ENCODE data around the gene HESX1.
A peak's percentile ranks its signal among the peaks of the same experiment; 100 is the strongest.

The HESX1 gene

DNA sequence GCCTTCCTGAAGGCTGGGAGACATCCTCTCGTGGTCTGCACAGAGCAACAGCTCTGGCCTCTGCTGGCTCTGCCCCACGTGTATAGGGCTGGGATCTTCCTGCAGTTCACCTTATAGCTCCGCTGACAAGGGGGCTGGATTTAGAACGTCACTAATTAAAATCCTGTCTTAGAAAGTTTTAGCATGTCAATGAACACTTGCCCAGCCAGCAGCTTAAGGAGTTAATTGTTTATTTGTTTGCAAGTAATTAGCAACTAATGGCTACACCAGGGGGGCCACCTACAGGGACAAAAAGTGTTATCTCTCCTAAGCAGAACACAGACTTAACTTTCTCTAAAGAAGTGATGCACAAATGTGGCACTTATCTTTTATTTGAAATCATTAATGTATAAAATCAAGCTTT is at the start of gene HESX1:
Gene HESX1, minus strand, starts transcription at position 84 of the 403 bp plus-strand sequence. Its CDS starts 60 bp downstream, at position 24.
- peak; percentile 30 to 40 for DNase-seq (ENCODE audit: low spot score in 2 of 2)
- Histone ChIP-seq H3K4me1 (peaks cover 7% of the 10 kb centered on the region), H3K9me3 (no peaks in the 10 kb centered on the region), H3K4me3 (no peak within 1 kb of the TSS), H3K27me3 (ENCODE audit: low read depth) (peaks cover 15% of the 10 kb centered on the region), H3K36me3 (replicated peaks) (no peaks in the 10 kb centered on the region)
- in situ Hi-C loops (cut with MboI; ENCODE audit: low sequenced_read_pairs), result no loop called here

DNA sequence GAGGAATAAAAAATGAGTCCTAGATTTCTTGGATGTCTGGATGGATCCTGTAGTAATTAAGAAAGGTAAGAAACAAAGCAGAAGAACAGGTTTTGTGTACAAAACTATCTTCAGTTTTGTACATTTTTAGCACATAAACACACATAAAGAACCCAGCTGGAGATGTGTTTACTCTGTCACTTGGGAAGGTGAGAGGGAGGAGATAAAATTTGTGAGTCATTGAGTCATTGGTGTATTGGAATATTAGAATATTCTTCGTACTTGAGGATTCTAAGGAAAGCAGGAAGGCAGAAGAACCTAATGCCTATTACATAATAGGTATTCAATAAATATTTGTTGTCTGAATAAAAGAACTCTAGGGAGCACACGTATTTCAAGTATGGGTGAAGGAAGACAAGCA is 45.2 kb upstream of the HESX1 start:
- H3K9me3 ChIP-seq, result no peaks in the 10 kb centered on the region
- no peaks in the 10 kb centered on the region for H3K4me1 ChIP-seq
- peaks cover 45% of the 10 kb centered on the region for H3K36me3 ChIP-seq (replicated peaks)
- H3K27me3 ChIP-seq (ENCODE audit: low read depth), result no peaks in the 10 kb centered on the region
- H3K4me3 ChIP-seq, result no peak overlapping the region
- in situ Hi-C loops (cut with MboI; ENCODE audit: low sequenced_read_pairs), result no loop called here
- no peak for DNase-seq (ENCODE audit: low spot score in 2 of 2)

DNA sequence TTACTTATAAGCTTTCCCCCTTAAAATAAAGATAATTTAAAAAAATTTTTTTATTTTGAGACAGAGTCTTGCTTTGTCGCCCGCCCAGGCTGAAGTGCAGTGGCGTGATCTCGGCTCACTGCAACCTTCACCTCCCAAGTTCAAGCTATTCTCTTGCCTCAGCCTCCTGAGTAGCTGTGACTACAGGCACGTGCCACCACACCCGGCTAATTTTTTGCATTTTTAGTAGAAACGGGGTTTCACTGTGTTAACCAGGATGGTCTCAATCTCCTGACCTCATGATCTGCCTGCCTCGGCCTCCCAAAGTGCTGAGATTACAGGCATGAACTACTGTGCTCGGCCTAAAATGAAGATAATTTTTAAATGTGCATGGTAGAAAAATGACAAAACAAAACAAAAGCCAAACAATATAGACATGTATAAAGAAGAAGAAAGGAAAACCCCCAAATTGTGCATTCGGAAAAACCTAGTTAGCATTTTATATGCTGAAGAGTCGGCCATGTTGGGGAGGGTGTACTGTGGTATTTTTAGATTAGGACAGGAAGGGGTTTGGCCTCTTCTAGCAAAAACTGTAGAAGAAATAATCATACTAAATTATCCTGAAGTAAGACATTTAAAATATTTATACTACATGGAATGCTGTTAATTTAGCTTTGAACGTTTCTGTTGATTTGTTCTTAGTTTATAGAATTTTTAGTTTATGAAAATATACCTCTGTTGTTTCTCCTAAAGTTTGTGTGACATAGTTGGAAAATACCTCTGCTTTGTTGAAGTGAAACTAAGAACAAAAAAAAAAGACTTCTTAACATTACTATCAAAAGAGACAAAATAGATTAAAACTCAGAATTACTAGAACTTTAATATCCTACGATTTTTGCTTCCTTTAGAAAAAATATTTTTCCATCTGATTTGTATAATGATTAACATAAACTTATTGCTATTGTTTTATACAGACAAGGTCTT is 35.1 kb upstream of the HESX1 start:
- no peaks in the 10 kb centered on the region for H3K9me3 ChIP-seq
- no peak for DNase-seq (ENCODE audit: low spot score in 2 of 2)
- no peaks in the 10 kb centered on the region for H3K27me3 ChIP-seq (ENCODE audit: low read depth)
- H3K4me1 ChIP-seq, result no peaks in the 10 kb centered on the region; the same call in 1 of the 2 replicates
- in situ Hi-C loops (cut with MboI; ENCODE audit: low sequenced_read_pairs), result no loop called here
- peaks cover 21% of the 10 kb centered on the region for H3K36me3 ChIP-seq (replicated peaks)
- no peak overlapping the region for H3K4me3 ChIP-seq

DNA sequence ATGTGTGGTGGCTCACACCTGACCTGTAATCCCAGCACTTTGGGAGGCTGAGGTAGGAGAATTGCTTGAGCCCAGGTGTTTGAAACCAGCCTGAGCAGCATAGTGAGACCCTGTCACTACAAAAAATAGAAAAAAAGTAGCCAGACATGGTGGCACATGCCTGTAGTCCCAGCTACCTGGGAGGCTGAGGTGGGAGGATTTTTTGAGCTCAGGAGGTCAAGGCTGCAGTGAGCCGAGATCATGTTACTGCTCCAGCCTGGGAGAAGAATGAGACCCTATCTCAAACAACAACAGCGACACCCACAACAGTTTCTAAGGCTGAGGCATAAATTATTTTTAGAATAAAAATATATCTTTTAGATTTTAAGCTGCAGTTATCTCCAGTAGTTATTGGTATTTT is 34.0 kb upstream of the HESX1 start:
- no peak for DNase-seq (ENCODE audit: low spot score in 2 of 2)
- Histone ChIP-seq H3K9me3 (no peaks in the 10 kb centered on the region), H3K27me3 (ENCODE audit: low read depth) (no peaks in the 10 kb centered on the region), H3K4me1 (no peaks in the 10 kb centered on the region; the same call in 1 of the 2 replicates), H3K4me3 (no peak overlapping the region), H3K36me3 (replicated peaks) (peaks cover 17% of the 10 kb centered on the region)
- in situ Hi-C loops (cut with MboI; ENCODE audit: low sequenced_read_pairs), result no loop called here

DNA sequence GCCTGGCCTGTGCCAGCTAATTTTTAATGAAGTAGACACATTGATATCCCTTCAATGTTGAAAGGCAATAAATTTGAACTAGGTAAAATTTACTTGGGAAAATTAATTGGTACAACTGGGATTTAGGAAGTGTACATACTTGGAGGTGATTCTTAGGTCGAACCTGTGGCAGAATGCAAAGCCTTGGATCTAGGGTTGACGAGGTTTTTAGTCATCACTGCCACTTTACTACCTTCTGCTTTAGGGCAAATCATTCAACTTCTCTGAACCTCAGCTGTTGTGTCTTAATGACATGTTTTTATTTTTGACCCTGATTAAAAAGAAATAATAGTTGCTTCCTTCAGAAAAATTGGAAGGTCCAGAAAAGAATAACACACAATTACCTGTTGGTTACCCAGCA is 30.2 kb upstream of the HESX1 start:
- Histone ChIP-seq H3K4me3 (no peak overlapping the region), H3K4me1 (peaks cover 8% of the 10 kb centered on the region), H3K36me3 (replicated peaks) (no peaks in the 10 kb centered on the region), H3K27me3 (ENCODE audit: low read depth) (no peaks in the 10 kb centered on the region), H3K9me3 (no peaks in the 10 kb centered on the region)
- in situ Hi-C loops (cut with MboI; ENCODE audit: low sequenced_read_pairs), result no loop called here
- no peak for DNase-seq (ENCODE audit: low spot score in 2 of 2)

DNA sequence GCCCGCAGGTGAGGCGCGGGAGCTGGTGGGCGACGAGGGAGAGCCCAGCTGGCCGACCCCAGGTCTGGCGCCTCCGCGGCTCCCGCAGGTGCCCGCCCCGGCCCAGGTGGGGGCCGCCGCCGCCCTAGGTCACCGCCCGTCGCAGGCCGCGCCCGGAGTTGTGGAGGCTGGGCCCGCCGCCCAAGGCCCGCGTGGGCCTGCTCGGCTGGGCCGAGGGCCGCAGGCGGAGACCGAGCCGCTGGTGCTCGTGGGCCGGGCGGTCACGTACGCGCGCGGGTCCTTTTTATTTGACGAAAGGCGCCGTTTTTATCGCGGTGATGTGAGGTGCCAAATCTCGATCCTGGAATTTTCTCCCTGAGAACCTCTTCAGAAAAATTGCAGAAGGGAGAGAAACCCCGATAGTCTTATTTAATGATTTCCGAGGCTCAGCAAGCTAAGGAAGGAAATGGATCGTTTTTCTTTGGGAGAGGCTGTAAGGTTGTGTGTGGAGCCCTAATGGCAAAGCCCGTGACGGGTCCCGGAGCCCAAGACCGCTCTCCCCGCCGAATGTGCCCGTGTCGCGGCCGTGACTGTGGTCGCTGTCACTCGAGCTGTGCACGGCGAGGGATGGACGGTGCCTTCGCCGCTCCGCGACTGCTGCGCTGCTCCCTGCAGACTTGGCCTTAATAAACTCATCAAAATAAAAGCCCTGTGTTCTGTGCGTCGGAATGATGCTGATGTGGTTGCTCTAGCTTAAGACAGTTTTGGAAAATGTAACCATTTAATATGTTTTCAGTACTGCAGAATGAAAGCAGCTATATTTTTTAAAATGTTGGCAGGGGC is 28.4 kb upstream of the HESX1 start:
- H3K27me3 ChIP-seq (ENCODE audit: low read depth), result no peaks in the 10 kb centered on the region
- peak overlapping the region; percentile 70 for H3K4me3 ChIP-seq
- in situ Hi-C loops (cut with MboI; ENCODE audit: low sequenced_read_pairs), result no loop called here
- DNase-seq (ENCODE audit: low spot score in 2 of 2), result peak; percentile 61 to 63
- H3K4me1 ChIP-seq, result peaks cover 8% of the 10 kb centered on the region
- no peaks in the 10 kb centered on the region for H3K36me3 ChIP-seq (replicated peaks)
- no peaks in the 10 kb centered on the region for H3K9me3 ChIP-seq

DNA sequence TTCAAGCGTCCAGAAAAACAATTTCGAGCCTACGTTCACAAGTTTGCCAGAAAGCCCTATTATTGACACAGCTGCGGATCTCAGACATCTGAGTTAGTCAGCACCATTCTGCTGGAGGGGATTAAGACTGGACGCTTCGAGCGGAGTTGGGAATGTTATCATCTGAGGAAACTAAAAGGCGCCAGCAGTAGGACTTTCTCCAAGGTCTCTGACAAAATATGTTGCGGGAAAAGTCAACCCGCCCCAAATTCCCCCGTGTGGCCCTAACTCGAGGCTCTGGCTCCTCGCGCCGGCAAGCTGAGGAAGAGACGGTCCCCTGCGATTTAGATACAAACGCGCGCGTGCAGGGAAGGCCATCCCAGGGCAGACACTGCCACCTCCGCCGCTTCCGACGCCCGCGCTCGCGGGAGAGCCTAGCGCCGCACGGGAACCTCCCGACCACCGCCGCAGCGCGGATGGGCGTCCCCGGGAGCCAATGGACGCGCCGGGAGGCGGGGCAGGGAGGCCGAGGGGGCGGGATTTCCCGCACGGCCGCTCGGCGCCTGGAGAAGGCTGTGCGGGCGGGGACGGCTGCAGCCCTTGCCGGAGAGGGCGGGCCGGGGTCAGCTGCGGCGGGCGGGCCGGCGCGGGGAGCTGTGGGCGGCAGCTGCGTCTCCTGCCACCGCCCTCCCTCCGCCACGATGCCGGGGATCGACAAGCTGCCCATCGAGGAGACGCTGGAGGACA is 27.6 kb upstream of the HESX1 start, which contains the start of gene APPL1:
Gene APPL1, plus strand, starts transcription at position 526 of the 726 bp plus-strand sequence. Its CDS starts 155 bp downstream, at position 681.
- H3K9me3 ChIP-seq, result no peaks in the 10 kb centered on the region
- no peaks in the 10 kb centered on the region for H3K36me3 ChIP-seq (replicated peaks)
- no peaks in the 10 kb centered on the region for H3K27me3 ChIP-seq (ENCODE audit: low read depth)
- DNase-seq (ENCODE audit: low spot score in 2 of 2), result peak; percentile 88 to 95
- peak within 1 kb of the TSS; percentile 70 for H3K4me3 ChIP-seq
- in situ Hi-C loops (cut with MboI; ENCODE audit: low sequenced_read_pairs), result no loop called here
- H3K4me1 ChIP-seq, result peaks cover 8% of the 10 kb centered on the region

DNA sequence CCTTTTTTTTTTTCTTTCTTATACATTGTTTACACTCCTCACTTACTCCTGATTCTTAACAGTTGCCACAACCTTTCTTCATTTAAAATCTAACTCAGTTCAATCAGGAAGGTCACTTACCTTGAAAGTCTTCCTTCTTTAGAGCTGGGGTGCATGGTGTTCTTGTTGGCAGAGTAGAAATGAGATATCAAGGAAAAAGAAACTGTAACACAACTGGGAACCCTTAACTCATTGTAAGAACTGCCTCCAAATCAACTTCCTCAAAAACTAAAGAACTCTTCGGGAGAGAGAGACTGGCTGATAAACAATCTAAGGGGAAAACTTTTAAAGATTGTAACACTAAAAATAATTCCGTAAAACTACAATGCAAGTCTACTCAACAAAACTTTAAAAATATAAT is 26.4 kb upstream of the HESX1 start:
- H3K4me3 ChIP-seq, result no peak overlapping the region
- no peak for DNase-seq (ENCODE audit: low spot score in 2 of 2)
- H3K36me3 ChIP-seq (replicated peaks), result no peaks in the 10 kb centered on the region
- peaks cover 8% of the 10 kb centered on the region for H3K4me1 ChIP-seq
- H3K27me3 ChIP-seq (ENCODE audit: low read depth), result no peaks in the 10 kb centered on the region
- no peaks in the 10 kb centered on the region for H3K9me3 ChIP-seq
- in situ Hi-C loops (cut with MboI; ENCODE audit: low sequenced_read_pairs), result no loop called here

DNA sequence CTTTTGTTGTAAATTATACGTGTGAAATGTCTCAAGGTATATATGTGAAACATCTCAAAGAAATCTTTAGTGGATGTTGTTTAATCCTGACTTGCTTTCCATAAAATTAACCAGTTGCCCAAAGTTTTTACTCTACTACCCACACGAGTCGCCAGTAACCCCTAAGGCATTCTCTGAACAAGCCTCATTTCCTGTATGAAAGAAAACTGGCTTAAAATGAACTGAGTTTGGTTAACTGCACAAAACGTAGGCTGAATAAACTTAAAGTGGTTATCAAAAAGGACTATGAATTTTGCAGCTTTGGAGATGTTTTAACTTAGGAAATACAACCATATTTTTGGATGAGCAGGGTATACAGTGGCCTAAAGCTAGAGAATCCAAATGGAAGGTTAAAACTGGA is 25.1 kb upstream of the HESX1 start:
- Histone ChIP-seq H3K9me3 (no peaks in the 10 kb centered on the region), H3K4me1 (peaks cover 8% of the 10 kb centered on the region), H3K36me3 (replicated peaks) (no peaks in the 10 kb centered on the region), H3K27me3 (ENCODE audit: low read depth) (no peaks in the 10 kb centered on the region), H3K4me3 (no peak overlapping the region)
- in situ Hi-C loops (cut with MboI; ENCODE audit: low sequenced_read_pairs), result no loop called here
- DNase-seq (ENCODE audit: low spot score in 2 of 2), result no peak

DNA sequence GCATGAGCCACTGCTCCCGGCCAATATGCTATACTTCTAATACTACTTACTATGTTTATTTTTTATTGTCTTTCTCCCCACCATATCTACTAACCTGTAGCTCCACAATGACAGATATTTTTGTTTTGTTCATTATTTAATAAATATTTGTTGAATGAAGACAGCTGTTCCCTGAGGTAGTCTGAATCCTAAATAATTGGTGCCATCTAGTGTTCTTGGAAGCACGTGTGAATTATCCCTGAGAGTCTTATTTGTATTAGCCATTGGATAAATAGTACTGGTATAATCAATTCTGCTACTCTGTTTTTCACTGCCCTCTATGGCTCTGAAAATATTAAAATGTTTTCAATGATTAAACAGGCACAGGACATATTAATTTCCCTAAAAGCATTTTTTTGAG is 22.1 kb upstream of the HESX1 start:
- Histone ChIP-seq H3K9me3 (no peaks in the 10 kb centered on the region), H3K36me3 (replicated peaks) (no peaks in the 10 kb centered on the region), H3K4me3 (no peak overlapping the region), H3K4me1 (peaks cover 5% of the 10 kb centered on the region), H3K27me3 (ENCODE audit: low read depth) (no peaks in the 10 kb centered on the region)
- DNase-seq (ENCODE audit: low spot score in 2 of 2), result no peak
- in situ Hi-C loops (cut with MboI; ENCODE audit: low sequenced_read_pairs), result no loop called here

DNA sequence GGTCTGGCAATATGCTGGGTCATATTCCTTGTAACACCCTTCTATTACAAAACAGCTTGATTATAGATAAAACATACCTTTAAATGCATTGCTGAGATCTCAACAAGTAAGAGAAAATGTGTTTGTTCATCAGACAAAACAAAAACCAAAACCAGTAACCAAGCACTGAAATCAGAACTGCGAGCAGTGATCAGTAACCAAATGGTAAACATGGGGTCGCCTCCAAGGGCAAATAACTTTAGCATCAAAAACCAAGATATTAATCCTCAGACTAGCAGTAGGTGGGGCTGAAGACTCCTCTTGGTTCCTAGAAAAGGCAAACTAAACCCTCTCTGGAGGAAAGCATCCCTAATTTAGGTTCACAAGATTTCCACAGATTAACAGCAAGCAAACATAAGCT is 6.6 kb upstream of the HESX1 start:
- no peak for DNase-seq (ENCODE audit: low spot score in 2 of 2)
- in situ Hi-C loops (cut with MboI; ENCODE audit: low sequenced_read_pairs), result no loop called here
- Histone ChIP-seq H3K9me3 (no peaks in the 10 kb centered on the region), H3K27me3 (ENCODE audit: low read depth) (peaks cover 6% of the 10 kb centered on the region; the same call in 1 of the 2 replicates), H3K4me1 (no peaks in the 10 kb centered on the region), H3K36me3 (replicated peaks) (no peaks in the 10 kb centered on the region), H3K4me3 (no peak overlapping the region)

DNA sequence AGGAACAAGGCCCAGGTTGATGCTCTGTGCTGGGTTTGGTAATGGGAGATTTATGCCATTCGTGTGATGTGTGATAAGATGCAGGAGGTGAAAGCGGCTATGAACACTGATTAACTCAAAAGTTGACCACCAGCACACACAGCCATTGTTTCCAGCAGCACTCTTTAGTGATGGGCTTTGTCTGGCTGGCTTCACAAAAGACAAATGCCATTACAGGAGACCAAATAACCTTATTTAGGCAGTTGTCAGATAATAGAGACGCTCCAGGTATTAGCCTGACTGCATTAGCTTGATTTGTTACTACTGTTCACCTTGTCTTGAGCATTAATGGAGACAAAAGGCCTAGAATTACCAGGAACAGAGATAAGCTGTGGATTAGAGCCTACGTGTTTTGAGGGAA is 5.1 kb downstream of the HESX1 start:
- in situ Hi-C loops (cut with MboI; ENCODE audit: low sequenced_read_pairs), result no loop called here
- Histone ChIP-seq H3K9me3 (no peaks in the 10 kb centered on the region), H3K36me3 (replicated peaks) (no peaks in the 10 kb centered on the region), H3K4me3 (no peak overlapping the region), H3K27me3 (ENCODE audit: low read depth) (peaks cover 12% of the 10 kb centered on the region), H3K4me1 (peaks cover 2% of the 10 kb centered on the region)
- no peak for DNase-seq (ENCODE audit: low spot score in 2 of 2)

DNA sequence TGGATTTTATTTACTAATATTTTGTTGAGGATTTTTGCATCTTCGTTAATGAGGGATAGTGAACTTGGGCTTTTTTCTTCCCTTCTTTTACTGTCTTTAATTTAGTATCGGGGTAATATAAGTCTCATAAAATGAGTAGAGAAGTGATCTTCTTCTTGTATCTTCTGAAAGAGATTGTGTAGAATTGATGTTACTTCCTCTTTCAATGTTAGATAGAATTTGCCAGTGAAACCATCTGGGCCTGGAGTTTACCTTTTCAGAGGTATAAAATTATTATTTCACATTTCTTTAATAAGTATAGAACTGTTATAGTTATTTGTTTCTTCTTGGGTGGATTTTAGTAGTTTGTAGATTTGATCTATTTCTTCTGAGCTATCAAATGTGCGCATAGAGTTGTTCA is 7.8 kb downstream of the HESX1 start:
- Histone ChIP-seq H3K27me3 (ENCODE audit: low read depth) (peaks cover 2% of the 10 kb centered on the region), H3K4me1 (no peaks in the 10 kb centered on the region), H3K9me3 (no peaks in the 10 kb centered on the region), H3K4me3 (no peak overlapping the region), H3K36me3 (replicated peaks) (no peaks in the 10 kb centered on the region)
- DNase-seq (ENCODE audit: low spot score in 2 of 2), result no peak
- in situ Hi-C loops (cut with MboI; ENCODE audit: low sequenced_read_pairs), result no loop called here

All from HAP-1 (cell line).